HEK293 (cell line): Measurements from ENCODE around the gene FILIP1L.

Experiments
- CTCF ChIA-PET: fragments of 350-600 bp; formaldehyde crosslinking; extraction: SDS; loops from one replicate; lab custom pipeline; 2021; ENCODE audit warnings: antibody characterized with exemption; lab: Yijun Ruan, JAX
- POLR2A ChIA-PET: fragments of 300-600 bp; formaldehyde crosslinking; extraction: SDS; loops from one replicate; lab custom pipeline; 2020; ENCODE audit warnings: antibody characterized with exemption, inconsistent platforms; lab: Yijun Ruan, JAX
- H3K27ac ChIP-seq: fragments of 200-500 bp; sonication (Bioruptor generic); 2 replicates; pipeline ENCODE4 v1.5.1; 2014; ENCODE audit warnings: low read depth, low read length, control low read depth, inconsistent platforms; ENCODE audit errors: extremely low read depth
- H3K36me3 ChIP-seq, 2 experiments: fragments of 200-500 bp in 1 of 2; sonication (Bioruptor generic) in 1 of 2; 1 replicate in 1 of 2; 2 replicates in 1 of 2; pipeline ENCODE4 v1.5.1; 2014 to 2017; ENCODE audit warnings: inconsistent platforms in 2 of 2, low read length in 2 of 2; ENCODE audit not compliant: control insufficient read depth in 2 of 2, insufficient read depth in 1 of 2
- H3K4me1 ChIP-seq: fragments of 200-500 bp; sonication (Bioruptor generic); 2 replicates; pipeline ENCODE4 v1.5.1; 2014; ENCODE audit warnings: mild to moderate bottlenecking, low read length, inconsistent platforms; ENCODE audit not compliant: control insufficient read depth, insufficient read depth
- H3K4me3 ChIP-seq: 2 replicates; pipeline ENCODE4 v1.5.1; 2011; ENCODE audit warnings: low read depth, mild to moderate bottlenecking, control low read depth, low read length, moderate library complexity
- H3K9me3 ChIP-seq: fragments of 200-500 bp; sonication (Bioruptor generic); 2 replicates; pipeline ENCODE4 v1.5.1; 2014; ENCODE audit warnings: low read depth, low read length, inconsistent platforms; ENCODE audit not compliant: control insufficient read depth, insufficient read depth
- HOXC10 ChIP-seq: sonication (generic); formaldehyde crosslinking; IDR thresholded peaks from 2 replicates; pipeline ENCODE4 v1.8.1; 2023; ENCODE audit warnings: mild to moderate bottlenecking, missing genetic modification reagents
- MEIS1 ChIP-seq: sonication (generic); formaldehyde crosslinking; IDR thresholded peaks from 2 replicates; pipeline ENCODE4 v1.8.1; 2022; ENCODE audit warnings: missing genetic modification reagents, mild to moderate bottlenecking, borderline replicate concordance
- SCRT2 ChIP-seq: fragments of 450-650 bp; formaldehyde crosslinking; IDR thresholded peaks from 2 replicates; pipeline ENCODE4 v1.5.1; 2016; ENCODE audit warnings: missing biosample characterization, missing genetic modification characterization
- SP3 ChIP-seq: fragments of 450-650 bp; formaldehyde crosslinking; IDR thresholded peaks from 2 replicates; pipeline ENCODE4 v1.5.1; 2016; ENCODE audit warnings: missing biosample characterization, missing genetic modification characterization
- WT1 ChIP-seq: fragments of 450-650 bp; formaldehyde crosslinking; IDR thresholded peaks from 2 replicates; pipeline ENCODE4 v1.5.1; 2016; ENCODE audit warnings: missing biosample characterization, missing genetic modification characterization
- YY1 ChIP-seq: fragments of 450-650 bp; formaldehyde crosslinking; IDR thresholded peaks from 2 replicates; pipeline ENCODE4 v1.5.1; 2018; ENCODE audit warnings: missing biosample characterization, missing genetic modification characterization
- ZFP3 ChIP-seq: fragments of 450-650 bp; formaldehyde crosslinking; IDR thresholded peaks from 2 replicates; pipeline ENCODE4 v1.5.1; 2016; ENCODE audit warnings: low read depth, missing biosample characterization, missing genetic modification characterization
- ZNF2 ChIP-seq: fragments of 450-650 bp; formaldehyde crosslinking; IDR thresholded peaks from 2 replicates; pipeline ENCODE4 v1.5.1; 2016; ENCODE audit warnings: missing biosample characterization, missing genetic modification characterization
- ZNF23 ChIP-seq: fragments of 450-650 bp; formaldehyde crosslinking; IDR thresholded peaks from 2 replicates; pipeline ENCODE4 v1.5.1; 2016; ENCODE audit warnings: missing biosample characterization, missing genetic modification characterization, borderline replicate concordance
- ZNF366 ChIP-seq: fragments of 450-650 bp; formaldehyde crosslinking; conservative IDR thresholded peaks from 2 replicates; pipeline ENCODE4 v1.5.1; 2016; ENCODE audit warnings: missing biosample characterization, missing genetic modification characterization
- ZNF391 ChIP-seq: fragments of 450-650 bp; formaldehyde crosslinking; IDR thresholded peaks from 2 replicates; pipeline ENCODE4 v1.5.1; 2016; ENCODE audit warnings: low read depth, missing biosample characterization, missing genetic modification characterization, borderline replicate concordance
- ZNF416 ChIP-seq: fragments of 450-650 bp; formaldehyde crosslinking; IDR thresholded peaks from 2 replicates; pipeline ENCODE4 v1.5.1; 2016; ENCODE audit warnings: missing biosample characterization, missing genetic modification characterization
- ZNF621 ChIP-seq: fragments of 450-650 bp; formaldehyde crosslinking; IDR thresholded peaks from 2 replicates; pipeline ENCODE4 v1.5.1; 2017; ENCODE audit warnings: missing biosample characterization, missing genetic modification characterization
- ZNF768 ChIP-seq: fragments of 450-650 bp; formaldehyde crosslinking; IDR thresholded peaks from 2 replicates; pipeline ENCODE4 v1.5.1; 2018; ENCODE audit warnings: missing biosample characterization, mild to moderate bottlenecking, missing genetic modification characterization
- ZNF776 ChIP-seq: fragments of 450-650 bp; formaldehyde crosslinking; IDR thresholded peaks from 2 replicates; pipeline ENCODE4 v1.5.0; 2017; ENCODE audit warnings: missing biosample characterization, missing genetic modification characterization, borderline replicate concordance
- ZNF837 ChIP-seq: fragments of 450-650 bp; formaldehyde crosslinking; IDR thresholded peaks from 2 replicates; pipeline ENCODE4 v1.5.1; 2016; ENCODE audit warnings: missing biosample characterization, missing genetic modification characterization
- TF ChIP-seq, protein P1 (sequence below): fragments of 450-650 bp; formaldehyde crosslinking; IDR thresholded peaks from 2 replicates; pipeline ENCODE4; 2016; ENCODE audit warnings: missing biosample characterization, missing genetic modification characterization
- TF ChIP-seq, protein P2 (sequence below): fragments of 450-650 bp; formaldehyde crosslinking; IDR thresholded peaks from 2 replicates; pipeline ENCODE4 v1.5.1; 2016; ENCODE audit warnings: missing biosample characterization, missing genetic modification characterization
- TF ChIP-seq, protein P3 (sequence below): fragments of 450-650 bp; formaldehyde crosslinking; IDR thresholded peaks from 2 replicates; pipeline ENCODE4 v1.5.1; 2016; ENCODE audit warnings: missing biosample characterization, missing genetic modification characterization
- TF ChIP-seq, protein P4 (sequence below): fragments of 450-650 bp; formaldehyde crosslinking; IDR thresholded peaks from 2 replicates; pipeline ENCODE4 v1.5.1; 2017; ENCODE audit warnings: missing biosample characterization, missing genetic modification characterization
- TF ChIP-seq, protein P5 (sequence below): fragments of 450-650 bp; formaldehyde crosslinking; IDR thresholded peaks from 2 replicates; pipeline ENCODE4 v1.5.1; 2016; ENCODE audit warnings: missing biosample characterization, missing genetic modification characterization

FILIP1L gene

DNA sequence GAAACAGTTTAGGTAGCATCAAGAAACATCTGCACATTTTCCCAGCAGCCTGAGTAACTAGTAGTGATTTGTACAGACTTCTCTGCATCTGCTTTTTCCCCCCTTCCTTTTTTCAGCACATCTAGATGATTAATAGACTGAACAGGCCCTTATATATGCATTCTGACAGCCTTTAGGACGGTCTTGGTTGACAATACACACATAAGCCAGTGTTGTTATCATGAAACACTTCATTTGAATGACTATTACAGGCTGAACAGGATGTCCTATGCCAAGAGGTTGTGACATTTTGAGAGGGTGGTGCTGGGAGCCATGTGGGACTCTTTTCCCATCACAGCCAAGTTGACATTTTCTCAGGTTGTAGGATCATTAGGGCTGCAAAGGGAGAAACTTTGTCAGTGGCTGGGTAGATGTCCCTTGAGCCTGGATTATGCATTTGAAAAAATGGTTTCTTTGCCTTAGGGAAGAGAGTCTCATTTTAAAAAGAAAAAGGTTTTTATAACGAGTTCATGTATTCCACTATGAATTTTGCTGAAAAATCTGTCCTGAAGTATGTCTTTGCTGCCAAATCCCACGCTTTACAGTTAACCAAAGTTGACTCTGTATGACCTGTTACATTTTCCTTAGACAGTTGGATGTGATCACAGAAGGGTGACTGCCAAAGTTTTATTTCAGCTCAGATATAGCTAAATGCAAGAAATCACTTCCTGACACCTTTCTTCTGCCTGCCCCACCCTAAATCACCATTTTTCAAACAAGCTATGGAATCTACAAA, 73.7 kb downstream of the FILIP1L start:
- POLR2A ChIA-PET, result no interaction called here
- Histone ChIP-seq H3K36me3 (no peaks in the 10 kb centered on the region), H3K27ac (no peak overlapping the region), H3K9me3 (no peaks in the 10 kb centered on the region), H3K4me1 (peaks cover 19% of the 10 kb centered on the region), H3K4me3 (no peak overlapping the region)
- TF ChIP-seq YY1 (tag by site-specific recombination), result no peak
- TF ChIP-seq ZNF391 (tag by site-specific recombination), result no peak
- TF ChIP-seq ZNF23 (tag by site-specific recombination), result no peak
- TF ChIP-seq MEIS1 (CRISPR knock-in tag), result no peak
- TF ChIP-seq SCRT2 (tag by site-specific recombination), result 0 out of 2 replicates have a peak, but pooled peaks have one; percentile 13
- TF ChIP-seq, protein P1, sequence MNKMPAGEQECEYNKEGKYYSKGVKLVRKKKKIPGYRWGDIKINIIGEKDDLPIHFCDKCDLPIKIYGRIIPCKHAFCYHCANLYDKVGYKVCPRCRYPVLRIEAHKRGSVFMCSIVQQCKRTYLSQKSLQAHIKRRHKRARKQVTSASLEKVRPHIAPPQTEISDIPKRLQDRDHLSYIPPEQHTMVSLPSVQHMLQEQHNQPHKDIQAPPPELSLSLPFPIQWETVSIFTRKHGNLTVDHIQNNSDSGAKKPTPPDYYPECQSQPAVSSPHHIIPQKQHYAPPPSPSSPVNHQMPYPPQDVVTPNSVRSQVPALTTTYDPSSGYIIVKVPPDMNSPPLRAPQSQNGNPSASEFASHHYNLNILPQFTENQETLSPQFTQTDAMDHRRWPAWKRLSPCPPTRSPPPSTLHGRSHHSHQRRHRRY (tag by site-specific recombination), result no peak
- CTCF ChIA-PET, result no interaction called here

DNA sequence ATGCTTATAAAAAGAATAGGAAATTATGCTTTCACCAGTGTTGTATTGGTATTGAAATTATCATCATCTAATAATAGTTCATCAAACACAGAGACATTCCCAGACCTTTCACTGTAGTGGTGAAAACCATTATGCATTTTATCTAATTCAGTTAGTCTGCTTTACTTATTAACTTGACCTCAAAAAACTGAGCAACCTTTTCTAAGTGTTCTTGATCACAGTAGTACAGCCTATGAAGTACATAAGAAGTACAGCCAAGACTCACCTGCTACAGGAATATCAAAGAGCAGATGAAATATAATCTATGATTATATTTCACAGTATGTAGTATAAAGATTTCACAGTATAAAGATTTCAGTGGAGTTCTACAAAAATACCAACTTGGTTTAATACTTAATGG, 75.2 kb downstream of the FILIP1L start:
- POLR2A ChIA-PET, result no interaction called here
- H3K27ac ChIP-seq, result no peak overlapping the region
- H3K4me1 ChIP-seq, result peaks cover 17% of the 10 kb centered on the region
- H3K9me3 ChIP-seq, result no peaks in the 10 kb centered on the region
- H3K4me3 ChIP-seq, result no peak overlapping the region
- CTCF ChIA-PET, result no interaction called here
- no peak for TF ChIP-seq WT1
- TF ChIP-seq, protein P2, sequence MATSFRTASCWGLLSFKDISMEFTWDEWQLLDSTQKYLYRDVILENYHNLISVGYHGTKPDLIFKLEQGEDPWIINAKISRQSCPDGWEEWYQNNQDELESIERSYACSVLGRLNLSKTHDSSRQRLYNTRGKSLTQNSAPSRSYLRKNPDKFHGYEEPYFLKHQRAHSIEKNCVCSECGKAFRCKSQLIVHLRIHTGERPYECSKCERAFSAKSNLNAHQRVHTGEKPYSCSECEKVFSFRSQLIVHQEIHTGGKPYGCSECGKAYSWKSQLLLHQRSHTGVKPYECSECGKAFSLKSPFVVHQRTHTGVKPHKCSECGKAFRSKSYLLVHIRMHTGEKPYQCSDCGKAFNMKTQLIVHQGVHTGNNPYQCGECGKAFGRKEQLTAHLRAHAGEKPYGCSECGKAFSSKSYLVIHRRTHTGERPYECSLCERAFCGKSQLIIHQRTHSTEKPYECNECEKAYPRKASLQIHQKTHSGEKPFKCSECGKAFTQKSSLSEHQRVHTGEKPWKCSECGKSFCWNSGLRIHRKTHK (tag by site-specific recombination), result no peak
- H3K36me3 ChIP-seq, result no peaks in the 10 kb centered on the region

DNA sequence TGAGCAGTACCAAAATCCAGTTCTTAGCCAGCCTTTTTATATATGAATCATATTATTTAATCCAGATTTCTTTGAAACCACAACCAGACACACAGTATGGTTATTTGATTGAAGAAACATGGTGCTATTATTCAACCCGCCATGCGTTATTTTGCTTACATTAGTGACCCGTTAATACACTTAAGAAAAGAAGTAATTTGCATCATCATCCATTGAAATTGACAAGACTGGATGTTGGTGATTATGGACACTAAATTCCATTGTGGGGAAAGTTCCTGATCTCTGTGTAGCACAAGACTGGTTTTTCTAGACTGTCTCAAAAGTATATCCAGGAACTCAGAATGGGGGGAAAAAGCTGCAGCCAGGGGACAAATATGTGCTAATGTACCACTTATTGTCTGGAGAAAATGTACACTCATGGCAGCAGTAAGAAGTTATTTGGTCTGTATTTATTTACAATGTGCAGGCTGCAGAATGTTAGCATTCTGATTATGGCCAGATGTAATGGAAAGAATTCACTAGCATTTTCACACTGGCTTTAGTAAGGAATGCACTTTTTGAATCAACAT, 80.3 kb downstream of the FILIP1L start:
- Histone ChIP-seq H3K36me3 (no peaks in the 10 kb centered on the region), H3K4me1 (no peaks in the 10 kb centered on the region), H3K9me3 (no peaks in the 10 kb centered on the region), H3K4me3 (no peak overlapping the region), H3K27ac (no peak overlapping the region)
- ChIA-PET CTCF (no interaction called here), POLR2A (interaction anchor here (0.6 kb wide), 1 partner anchor 390 kb away, joined by 4 read pairs; no protein-coding TSS in a partner anchor)
- TF ChIP-seq HOXC10 (CRISPR knock-in tag), result no peak
- no peak for TF ChIP-seq ZNF366 (tag by site-specific recombination)
- TF ChIP-seq ZNF768 (tag by site-specific recombination), result no peak
- no peak for TF ChIP-seq ZFP3 (tag by site-specific recombination)
- no peak for TF ChIP-seq SP3 (tag by site-specific recombination)
- no peak for TF ChIP-seq MEIS1 (CRISPR knock-in tag)
- no peak for TF ChIP-seq ZNF416 (tag by site-specific recombination)
- no peak for TF ChIP-seq ZNF2 (tag by site-specific recombination)
- TF ChIP-seq, protein P3, sequence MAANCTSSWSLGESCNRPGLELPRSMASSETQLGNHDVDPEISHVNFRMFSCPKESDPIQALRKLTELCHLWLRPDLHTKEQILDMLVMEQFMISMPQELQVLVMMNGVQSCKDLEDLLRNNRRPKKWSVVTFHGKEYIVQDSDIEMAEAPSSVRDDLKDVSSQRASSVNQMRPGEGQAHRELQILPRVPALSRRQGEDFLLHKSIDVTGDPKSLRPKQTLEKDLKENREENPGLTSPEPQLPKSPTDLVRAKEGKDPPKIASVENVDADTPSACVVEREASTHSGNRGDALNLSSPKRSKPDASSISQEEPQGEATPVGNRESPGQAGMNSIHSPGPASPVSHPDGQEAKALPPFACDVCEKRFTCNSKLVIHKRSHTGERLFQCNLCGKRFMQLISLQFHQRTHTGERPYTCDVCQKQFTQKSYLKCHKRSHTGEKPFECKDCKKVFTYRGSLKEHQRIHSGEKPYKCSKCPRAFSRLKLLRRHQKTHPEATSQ (tag by site-specific recombination), result no peak
- no peak for TF ChIP-seq ZNF621
- TF ChIP-seq, protein P4, sequence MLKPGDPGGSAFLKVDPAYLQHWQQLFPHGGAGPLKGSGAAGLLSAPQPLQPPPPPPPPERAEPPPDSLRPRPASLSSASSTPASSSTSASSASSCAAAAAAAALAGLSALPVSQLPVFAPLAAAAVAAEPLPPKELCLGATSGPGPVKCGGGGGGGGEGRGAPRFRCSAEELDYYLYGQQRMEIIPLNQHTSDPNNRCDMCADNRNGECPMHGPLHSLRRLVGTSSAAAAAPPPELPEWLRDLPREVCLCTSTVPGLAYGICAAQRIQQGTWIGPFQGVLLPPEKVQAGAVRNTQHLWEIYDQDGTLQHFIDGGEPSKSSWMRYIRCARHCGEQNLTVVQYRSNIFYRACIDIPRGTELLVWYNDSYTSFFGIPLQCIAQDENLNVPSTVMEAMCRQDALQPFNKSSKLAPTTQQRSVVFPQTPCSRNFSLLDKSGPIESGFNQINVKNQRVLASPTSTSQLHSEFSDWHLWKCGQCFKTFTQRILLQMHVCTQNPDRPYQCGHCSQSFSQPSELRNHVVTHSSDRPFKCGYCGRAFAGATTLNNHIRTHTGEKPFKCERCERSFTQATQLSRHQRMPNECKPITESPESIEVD (tag by site-specific recombination), result no peak
- no peak for TF ChIP-seq ZNF837 (tag by site-specific recombination)
- no peak for TF ChIP-seq ZNF776 (tag by site-specific recombination)
- no peak for TF ChIP-seq WT1
- TF ChIP-seq, protein P5, sequence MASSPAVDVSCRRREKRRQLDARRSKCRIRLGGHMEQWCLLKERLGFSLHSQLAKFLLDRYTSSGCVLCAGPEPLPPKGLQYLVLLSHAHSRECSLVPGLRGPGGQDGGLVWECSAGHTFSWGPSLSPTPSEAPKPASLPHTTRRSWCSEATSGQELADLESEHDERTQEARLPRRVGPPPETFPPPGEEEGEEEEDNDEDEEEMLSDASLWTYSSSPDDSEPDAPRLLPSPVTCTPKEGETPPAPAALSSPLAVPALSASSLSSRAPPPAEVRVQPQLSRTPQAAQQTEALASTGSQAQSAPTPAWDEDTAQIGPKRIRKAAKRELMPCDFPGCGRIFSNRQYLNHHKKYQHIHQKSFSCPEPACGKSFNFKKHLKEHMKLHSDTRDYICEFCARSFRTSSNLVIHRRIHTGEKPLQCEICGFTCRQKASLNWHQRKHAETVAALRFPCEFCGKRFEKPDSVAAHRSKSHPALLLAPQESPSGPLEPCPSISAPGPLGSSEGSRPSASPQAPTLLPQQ (tag by site-specific recombination), result no peak
